ENCODE results near the gene RERE.

GRCh38 chr1:8731162-8731561 lies 86.3 kb downstream of the RERE start:
- TF ChIP-seq, protein P1, sequence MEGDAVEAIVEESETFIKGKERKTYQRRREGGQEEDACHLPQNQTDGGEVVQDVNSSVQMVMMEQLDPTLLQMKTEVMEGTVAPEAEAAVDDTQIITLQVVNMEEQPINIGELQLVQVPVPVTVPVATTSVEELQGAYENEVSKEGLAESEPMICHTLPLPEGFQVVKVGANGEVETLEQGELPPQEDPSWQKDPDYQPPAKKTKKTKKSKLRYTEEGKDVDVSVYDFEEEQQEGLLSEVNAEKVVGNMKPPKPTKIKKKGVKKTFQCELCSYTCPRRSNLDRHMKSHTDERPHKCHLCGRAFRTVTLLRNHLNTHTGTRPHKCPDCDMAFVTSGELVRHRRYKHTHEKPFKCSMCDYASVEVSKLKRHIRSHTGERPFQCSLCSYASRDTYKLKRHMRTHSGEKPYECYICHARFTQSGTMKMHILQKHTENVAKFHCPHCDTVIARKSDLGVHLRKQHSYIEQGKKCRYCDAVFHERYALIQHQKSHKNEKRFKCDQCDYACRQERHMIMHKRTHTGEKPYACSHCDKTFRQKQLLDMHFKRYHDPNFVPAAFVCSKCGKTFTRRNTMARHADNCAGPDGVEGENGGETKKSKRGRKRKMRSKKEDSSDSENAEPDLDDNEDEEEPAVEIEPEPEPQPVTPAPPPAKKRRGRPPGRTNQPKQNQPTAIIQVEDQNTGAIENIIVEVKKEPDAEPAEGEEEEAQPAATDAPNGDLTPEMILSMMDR (IDR thresholded peaks at IDR 0.05; ENCODE audit: poor library complexity), result no peak
- no peak for TF ChIP-seq EZH2 (IDR thresholded peaks at IDR 0.05; ENCODE audit: borderline replicate concordance)
- no peak for TF ChIP-seq EZH2phosphoT487 (IDR thresholded peaks at IDR 0.05; ENCODE audit: low read depth, severe bottlenecking, unreplicated experiment)

Data from hepatocyte (in vitro differentiated cells).